ENCODE measurements around the gene RIIAD1. TPM values are rescaled to one million over a fixed set of nuclear protein-coding genes. Genes with fewer than 3 reads are reported as not detected.

RIIAD1 gene
- total RNA-seq, 1 experiment from 2014 or later = not detected

- ChIA-PET POLR2A (no interaction called here), CTCF (no interaction called here)
- Histone ChIP-seq H3K4me3 (ENCODE audit: low read depth in 2 of 2, low read length in 2 of 2) (no peak overlapping the region), H3K4me1 (ENCODE audit: control insufficient read depth, insufficient read depth, low read length) (peaks cover 7% of the 10 kb centered on the region), H3K27me3 (ENCODE audit: control insufficient read depth, insufficient read depth, low read length) (peaks cover 10% of the 10 kb centered on the region; the same call in 1 of the 2 replicates), H3K27ac (ENCODE audit: low read length) (no peak overlapping the region), H3K36me3 (ENCODE audit: control insufficient read depth, insufficient read depth, low read length) (no peaks in the 10 kb centered on the region), H3K9me3 (ENCODE audit: control insufficient read depth, insufficient read depth, low read depth, low read length) (no peaks in the 10 kb centered on the region)
- intact Hi-C loops (cut with micrococcal nuclease; ENCODE audit: unreplicated experiment) (no loop called here), in situ Hi-C loops (cut with HindIII; ENCODE audit: low pct_unique_long_range_greater_than_20kb, low sequenced_read_pairs) (no loop called here)
- TF ChIP-seq POLR2AphosphoS5 (IDR thresholded peaks at IDR 0.05; ENCODE audit: low read depth, low read length) (no peak), TCF7L2 (IDR thresholded peaks at IDR 0.05; ENCODE audit: low read depth, low read length) (no peak), CTCF (IDR thresholded peaks at IDR 0.05) (no peak), REST (IDR thresholded peaks at IDR 0.05; ENCODE audit: insufficient read depth in 1 of 2, low read depth in 2 of 2, low read length in 1 of 2) (no peak), SIN3A (IDR thresholded peaks at IDR 0.05; ENCODE audit: borderline replicate concordance, insufficient read depth, low read depth, low read length) (no peak)
- BruUV-seq (replicated peaks) = no TSS peak
- DNase-seq (ENCODE audit: low read depth, low spot score) (peak; percentile 13), ATAC-seq (no peak)
These were observed 2.5 kb downstream of the RIIAD1 start for GRCh38 chr1:151723726-151724370.

GRCh38 chr1:151728151-151729054 is 7.1 kb downstream of the RIIAD1 start:
- CTCF ChIA-PET = interaction anchor here (0.7 kb wide), 1 partner anchor 35 kb away, joined by 3 read pairs; no protein-coding TSS in a partner anchor
- no peaks in the 10 kb centered on the region for H3K9me3 ChIP-seq (ENCODE audit: control insufficient read depth, insufficient read depth, low read depth, low read length)
- H3K27me3 ChIP-seq (ENCODE audit: control insufficient read depth, insufficient read depth, low read length) = no peaks in the 10 kb centered on the region
- ATAC-seq = no peak
- POLR2A ChIA-PET = no interaction called here
- no peak overlapping the region for H3K27ac ChIP-seq (ENCODE audit: low read length)
- in situ Hi-C loops (cut with HindIII; ENCODE audit: low pct_unique_long_range_greater_than_20kb, low sequenced_read_pairs) (no loop called here), intact Hi-C loops (cut with micrococcal nuclease; ENCODE audit: unreplicated experiment) (no loop called here)
- TF ChIP-seq REST (IDR thresholded peaks at IDR 0.05; ENCODE audit: insufficient read depth in 1 of 2, low read depth in 2 of 2, low read length in 1 of 2) (no peak), POLR2AphosphoS5 (IDR thresholded peaks at IDR 0.05; ENCODE audit: low read depth, low read length) (no peak), CTCF (IDR thresholded peaks at IDR 0.05) (0 out of 2 replicates have a peak, but pooled peaks have one; percentile 3), SIN3A (IDR thresholded peaks at IDR 0.05; ENCODE audit: borderline replicate concordance, insufficient read depth, low read depth, low read length) (no peak), TCF7L2 (IDR thresholded peaks at IDR 0.05; ENCODE audit: low read depth, low read length) (no peak)
- no peak overlapping the region for H3K4me3 ChIP-seq (ENCODE audit: low read depth in 2 of 2, low read length in 2 of 2)
- no peaks in the 10 kb centered on the region for H3K4me1 ChIP-seq (ENCODE audit: control insufficient read depth, insufficient read depth, low read length)
- H3K36me3 ChIP-seq (ENCODE audit: control insufficient read depth, insufficient read depth, low read length) = no peaks in the 10 kb centered on the region
- BruUV-seq (replicated peaks) = no TSS peak
- no peak for DNase-seq (ENCODE audit: low read depth, low spot score)

All from Panc1 (cell line).